Breast epithelium (tissue), 4 donors: ENCODE results near the gene VPS13A. TPM values are rescaled to one million over a fixed set of nuclear protein-coding genes. Genes with fewer than 3 reads are reported as not detected.
A peak's percentile ranks its signal among the peaks of the same experiment; 100 is the strongest.

ENCODE experiments used
- DNase-seq, 2 donors: peaks; one replicate each; pipeline ENCODE4 v3.0.0-alpha.2; 2019; ENCODE audit warnings: low spot score in 2 of 2
- H3K27ac ChIP-seq, 2 donors: fragments of 200-600 bp; sonication (generic) in 1 of 2; one replicate each; pipeline ENCODE4 v1.5.1; 2016 to 2019; ENCODE audit warnings: mild to moderate bottlenecking in 1 of 2
- H3K27me3 ChIP-seq, 2 donors: fragments of 200-600 bp; sonication (generic) in 1 of 2; one replicate each; pipeline versions ENCODE4 v1.5.1 to v1.6.0; 2017 to 2019; ENCODE audit warnings: control low read depth in 1 of 2, mild to moderate bottlenecking in 1 of 2
- H3K36me3 ChIP-seq: fragments of 200-600 bp; one replicate; pipeline ENCODE4 v1.5.1; 2019
- H3K4me1 ChIP-seq, 2 donors: fragments of 200-600 bp; sonication (generic); one replicate each; pipeline ENCODE4 v1.5.1; 2016 to 2019; ENCODE audit warnings: control low read depth in 1 of 2
- H3K4me3 ChIP-seq, 3 donors: fragments of 200-600 bp; sonication (generic); 1 replicate in 2 of 3; 2 replicates in 1 of 3; pipeline ENCODE4 v1.5.1; 2016 to 2019; ENCODE audit warnings: mild to moderate bottlenecking in 3 of 3, moderate library complexity in 2 of 3
- H3K9me3 ChIP-seq, 2 donors: fragments of 200-600 bp; sonication (generic) in 1 of 2; one replicate each; pipeline ENCODE4 v1.5.1; 2016 to 2019; ENCODE audit warnings: control low read depth in 1 of 2
- CTCF ChIP-seq, 3 donors: fragments of 450-650 bp; IDR thresholded peaks; one replicate each; pipeline ENCODE4 v1.5.1; 2016 to 2017; ENCODE audit warnings: antibody characterized with exemption in 3 of 3, mild to moderate bottlenecking in 3 of 3, moderate library complexity in 3 of 3
- POLR2A ChIP-seq: fragments of 450-650 bp; IDR thresholded peaks from one replicate; pipeline ENCODE4 v1.6.1; 2016; ENCODE audit warnings: antibody characterized with exemption, mild to moderate bottlenecking, moderate library complexity
- POLR2AphosphoS5 ChIP-seq, 3 donors: sonication (generic); formaldehyde crosslinking; IDR thresholded peaks; one replicate each; pipeline ENCODE4 v1.6.1; 2017; ENCODE audit warnings: antibody characterized with exemption in 3 of 3
- intact Hi-C: fragments of 100-400 bp; cut with DNase I; formaldehyde crosslinking; loops from one replicate; pipeline ENCODE4 v1.15.1; 2023; ENCODE audit warnings: low total_unique reads
- total RNA-seq, 3 donors: library from RNA; depleted of rRNA; stranded (reverse); fragments of >200 nt; gene quantifications; one replicate each; pipeline ENCODE4 v1.1.0, GENCODE V29; 2016

The VPS13A gene
- total RNA-seq, 3 donors from 2014 or later = 26.7 to 62.2 (median 50.5) TPM

GRCh38 chr9:77149879-77150278 is 27.5 kb upstream of the VPS13A start:
- Histone ChIP-seq H3K27me3 (no peaks in the 10 kb centered on the region), H3K4me3 (no peak overlapping the region), H3K4me1 (no peaks in the 10 kb centered on the region), H3K27ac (no peak overlapping the region), H3K9me3 (no peaks in the 10 kb centered on the region), H3K36me3 (no peaks in the 10 kb centered on the region)
- intact Hi-C loops = no loop called here
- TF ChIP-seq POLR2A (no peak), POLR2AphosphoS5 (IDR thresholded peaks at IDR 0.05) (no peak), CTCF (IDR thresholded peaks at IDR 0.05) (no peak)
- DNase-seq = no peak

- DNase-seq = no peak
- H3K27me3 ChIP-seq = no peaks in the 10 kb centered on the region
- H3K36me3 ChIP-seq = no peaks in the 10 kb centered on the region
- H3K4me3 ChIP-seq = no peak overlapping the region
- TF ChIP-seq POLR2AphosphoS5 (IDR thresholded peaks at IDR 0.05) = no peak
- TF ChIP-seq POLR2A = no peak
- no peak for TF ChIP-seq CTCF (IDR thresholded peaks at IDR 0.05)
- no peaks in the 10 kb centered on the region for H3K9me3 ChIP-seq
- no peak overlapping the region for H3K27ac ChIP-seq
- intact Hi-C loops = no loop called here
- H3K4me1 ChIP-seq = no peaks in the 10 kb centered on the region
Measured at GRCh38 chr9:77152289-77152688, 25.0 kb upstream of the VPS13A start.

GRCh38 chr9:77156646-77157371 is 20.5 kb upstream of the VPS13A start:
- Histone ChIP-seq H3K27me3 (no peaks in the 10 kb centered on the region), H3K9me3 (no peaks in the 10 kb centered on the region), H3K4me1 (no peaks in the 10 kb centered on the region), H3K36me3 (no peaks in the 10 kb centered on the region), H3K4me3 (no peak overlapping the region), H3K27ac (no peak overlapping the region)
- no peak for DNase-seq
- TF ChIP-seq POLR2AphosphoS5 (IDR thresholded peaks at IDR 0.05) (no peak), POLR2A (no peak), CTCF (IDR thresholded peaks at IDR 0.05) (no peak)
- intact Hi-C loops = no loop called here

GRCh38 chr9:77158772-77159513 is 18.4 kb upstream of the VPS13A start:
- intact Hi-C loops = no loop called here
- Histone ChIP-seq H3K36me3 (no peaks in the 10 kb centered on the region), H3K4me3 (no peak overlapping the region), H3K4me1 (no peaks in the 10 kb centered on the region), H3K27ac (peak overlapping the region; percentile 8 to 38), H3K27me3 (no peaks in the 10 kb centered on the region), H3K9me3 (no peaks in the 10 kb centered on the region)
- no peak for DNase-seq
- TF ChIP-seq CTCF (IDR thresholded peaks at IDR 0.05) (no peak), POLR2AphosphoS5 (IDR thresholded peaks at IDR 0.05) (no peak), POLR2A (no peak)

- Histone ChIP-seq H3K36me3 (no peaks in the 10 kb centered on the region), H3K27me3 (no peaks in the 10 kb centered on the region), H3K27ac (no peak overlapping the region), H3K4me1 (no peaks in the 10 kb centered on the region), H3K4me3 (no peak overlapping the region), H3K9me3 (no peaks in the 10 kb centered on the region)
- intact Hi-C loops = no loop called here
- TF ChIP-seq POLR2A (no peak), CTCF (IDR thresholded peaks at IDR 0.05) (no peak), POLR2AphosphoS5 (IDR thresholded peaks at IDR 0.05) (no peak)
- DNase-seq = no peak
Measured at GRCh38 chr9:77161191-77161590, 16.1 kb upstream of the VPS13A start.
